ENCODE data around the gene CCNYL1. TPM values are rescaled to one million over a fixed set of nuclear protein-coding genes. Genes with fewer than 3 reads are reported as not detected.
A peak's percentile ranks its signal among the peaks of the same experiment; 100 is the strongest.
"Not testable (repeated sequence)": the region's sequence is repeated elsewhere in the genome, so short reads cannot be mapped to it uniquely, and the experiment has no call there.

The CCNYL1 gene
- total RNA-seq, 1 donor from 2014 or later: 10.2 TPM

DNA sequence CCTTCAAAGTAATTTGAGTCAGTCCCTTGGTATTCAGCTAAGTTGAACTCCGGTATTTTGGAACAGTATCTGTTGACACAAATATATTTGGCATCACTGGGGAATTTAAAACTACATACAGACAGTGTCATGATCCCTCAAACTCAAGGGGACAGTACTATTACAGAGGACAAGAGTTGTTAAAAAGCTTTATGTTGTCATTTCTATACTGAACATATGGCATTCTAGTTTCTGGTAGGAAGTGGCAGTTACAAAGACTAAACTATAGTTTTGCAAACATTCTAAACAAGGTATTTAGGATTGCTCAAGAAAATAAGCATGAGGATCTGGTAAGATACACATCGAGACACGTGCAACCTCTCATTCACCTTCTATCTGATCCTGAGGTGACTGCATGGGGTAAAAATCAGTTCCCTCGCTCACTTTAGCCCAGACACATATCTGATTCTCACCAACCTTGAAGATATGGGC is 16.6 kb upstream of the CCNYL1 start:
- intact Hi-C loops (cut with DNase I): no loop called here
- no peak for DNase-seq (ENCODE audit: missing footprints)
- no peak for ATAC-seq

- DNase-seq (ENCODE audit: missing footprints): no peak
- intact Hi-C loops (cut with DNase I): no loop called here
- ATAC-seq: no peak
Observed at GRCh38 chr2:207695293-207695692, 16.1 kb upstream of the CCNYL1 start.

DNA sequence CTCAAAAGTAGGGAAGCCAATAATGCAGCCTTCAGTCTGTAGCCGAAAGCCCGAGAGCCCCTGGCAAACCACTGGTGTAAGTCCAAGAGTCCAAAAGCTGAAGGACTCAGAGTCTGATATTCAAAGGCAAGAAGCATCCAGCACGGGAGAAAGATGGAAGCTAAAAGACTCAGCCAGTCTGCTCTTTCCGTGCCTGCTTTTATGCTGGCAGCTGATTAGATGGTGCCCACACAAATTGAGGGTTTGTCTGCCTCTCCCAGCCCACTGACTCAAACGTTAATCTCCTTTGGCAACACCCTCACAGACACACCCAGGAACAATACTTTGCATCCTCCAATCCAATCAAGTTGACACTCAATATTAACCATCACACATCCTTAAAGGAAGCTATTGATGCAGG is 14.5 kb upstream of the CCNYL1 start:
- ATAC-seq; DNase-seq (ENCODE audit: missing footprints); intact Hi-C loops (cut with DNase I): not testable (repeated sequence)

DNA sequence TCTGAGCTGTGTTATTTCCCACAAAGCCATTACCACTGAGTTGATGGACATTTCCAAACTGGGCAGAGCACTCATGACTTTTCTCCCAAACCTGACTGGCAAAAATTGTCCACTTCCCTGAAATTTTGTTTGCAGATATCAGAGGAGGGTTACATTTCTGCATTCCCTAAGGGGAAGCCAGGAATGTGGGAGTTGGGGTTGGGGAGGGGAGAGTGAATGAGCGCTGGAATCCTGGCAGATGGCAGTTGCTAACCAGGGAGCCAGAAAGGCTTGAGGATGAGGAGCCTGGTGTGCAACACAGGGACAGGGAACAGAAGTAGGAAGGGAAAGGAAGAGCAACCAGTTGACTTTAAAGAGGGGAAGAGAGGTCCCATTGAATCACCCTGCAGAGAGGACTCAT is 14.0 kb upstream of the CCNYL1 start:
- ATAC-seq (no peak), DNase-seq (ENCODE audit: missing footprints) (no peak)
- intact Hi-C loops (cut with DNase I): no loop called here

- DNase-seq (ENCODE audit: missing footprints): no peak
- ATAC-seq: no peak
- intact Hi-C loops (cut with DNase I): no loop called here
Observed at GRCh38 chr2:207698301-207698700, 13.1 kb upstream of the CCNYL1 start.

DNA sequence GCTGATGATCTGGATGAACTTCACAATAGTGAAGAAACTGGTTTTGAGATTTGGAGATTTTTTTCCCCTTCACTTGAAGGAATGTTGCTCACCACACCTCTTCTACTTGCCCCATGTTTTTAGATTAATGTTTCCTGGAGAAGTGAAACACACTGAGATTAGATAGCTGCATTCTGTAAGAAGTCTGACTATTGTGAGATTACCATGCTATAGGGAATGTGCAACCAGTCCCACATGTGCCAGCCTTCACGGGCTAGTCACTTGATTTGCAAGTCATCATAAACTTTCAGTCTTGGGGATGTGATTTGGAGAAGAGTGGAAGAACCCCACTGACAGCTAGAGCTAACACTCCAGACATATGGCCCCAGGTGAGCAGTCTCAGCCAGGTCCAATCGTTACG is 7.4 kb upstream of the CCNYL1 start:
- DNase-seq (ENCODE audit: missing footprints): no peak

GRCh38 chr2:207704671-207705070 is 6.8 kb upstream of the CCNYL1 start:
- DNase-seq (ENCODE audit: missing footprints) (no peak), ATAC-seq (no peak)
- intact Hi-C loops (cut with DNase I): no loop called here

More for the DNA sequence above, 7.4 kb upstream of the CCNYL1 start:
- intact Hi-C loops (cut with DNase I): no loop called here
- ATAC-seq: no peak

DNA sequence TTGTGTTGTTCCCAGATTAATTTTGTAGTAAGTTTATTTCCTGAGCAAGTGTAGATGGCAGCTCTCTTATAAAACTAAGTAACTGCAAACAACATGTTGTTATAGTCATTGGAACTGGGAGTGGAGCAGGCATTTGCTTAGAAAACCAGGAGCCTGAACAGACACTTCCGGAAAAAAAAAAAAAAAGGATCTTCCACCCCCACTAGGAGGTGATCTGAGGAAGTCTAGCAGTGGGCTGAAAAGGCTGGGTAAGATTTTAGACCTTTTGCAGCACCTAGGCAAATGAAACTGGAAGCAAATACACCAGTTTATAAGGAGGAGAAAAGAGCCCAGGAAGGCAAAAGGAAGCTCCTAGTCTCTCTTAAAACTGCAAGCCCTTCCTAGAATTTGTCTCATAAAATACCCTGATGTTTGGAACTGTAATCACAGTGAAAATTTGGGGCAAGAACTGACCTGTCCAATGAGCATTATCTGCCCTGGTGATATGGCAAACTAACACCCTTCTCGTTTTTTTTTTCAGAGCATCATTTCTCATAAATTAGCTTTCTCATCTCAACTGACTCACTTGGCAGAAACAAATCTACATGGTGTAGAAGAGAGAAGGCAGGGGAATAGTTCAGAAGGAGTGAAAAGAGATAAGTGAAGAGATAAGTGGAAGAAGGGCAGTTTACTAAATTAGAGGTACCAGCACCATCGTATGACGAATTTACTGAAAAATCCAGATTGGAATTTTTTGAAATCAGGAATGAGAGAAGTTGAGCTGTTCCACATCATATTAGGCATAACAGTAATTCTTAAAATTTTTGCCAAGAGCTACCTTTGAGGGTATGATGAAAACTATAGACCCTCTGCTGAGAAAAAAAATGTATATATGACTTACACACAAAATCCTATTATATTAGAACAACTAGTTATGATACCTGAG is 4.2 kb upstream of the CCNYL1 start:
- intact Hi-C loops (cut with DNase I): no loop called here
- DNase-seq (ENCODE audit: missing footprints) (no peak), ATAC-seq (no peak)

DNA sequence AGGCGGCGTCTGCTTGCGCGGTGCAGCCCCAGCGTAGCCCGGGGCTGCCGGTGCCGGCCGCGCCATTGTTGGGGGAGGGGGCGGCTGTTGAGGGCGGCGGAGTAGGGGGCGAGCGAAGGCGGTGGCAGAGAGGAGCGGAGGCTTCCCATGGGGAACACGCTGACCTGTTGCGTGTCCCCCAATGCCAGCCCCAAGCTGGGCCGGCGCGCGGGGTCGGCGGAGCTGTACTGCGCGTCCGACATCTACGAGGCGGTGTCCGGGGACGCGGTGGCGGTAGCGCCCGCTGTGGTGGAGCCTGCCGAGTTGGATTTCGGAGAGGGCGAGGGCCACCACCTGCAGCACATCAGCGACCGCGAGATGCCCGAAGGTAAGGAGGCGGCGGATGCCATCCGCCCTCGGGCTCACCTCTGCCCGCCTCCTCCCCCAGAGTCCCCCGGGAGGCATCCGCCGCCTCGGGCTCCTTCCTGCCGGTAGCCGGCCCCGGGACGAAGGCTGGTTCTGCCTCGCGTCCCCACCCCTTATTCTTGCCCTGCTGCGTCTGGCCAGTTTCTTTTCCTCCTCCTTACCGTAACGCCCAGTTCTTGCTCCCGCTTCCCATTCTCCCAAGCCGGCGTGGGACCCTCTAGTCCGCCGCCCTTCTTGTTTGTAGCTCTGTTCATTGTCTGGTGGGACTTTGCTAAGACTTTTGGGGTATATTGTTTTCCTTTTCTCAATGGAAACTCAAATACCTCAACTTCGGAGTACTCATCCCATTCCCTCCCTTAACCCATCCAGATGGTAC is 500 bp downstream of the CCNYL1 start:
- DNase-seq (ENCODE audit: missing footprints) (peak; percentile 79), ATAC-seq (peak; percentile 12)
- intact Hi-C loops (cut with DNase I): loop anchor here (1.0 to 5.0 kb wide), 2 partner anchors 87 to 185 kb away; partner anchors contain the start of genes CREB1 and METTL21A

- intact Hi-C loops (cut with DNase I): no loop called here
- ATAC-seq (no peak), DNase-seq (ENCODE audit: missing footprints) (no peak)
Observed at GRCh38 chr2:207716056-207716455, 4.6 kb downstream of the CCNYL1 start.

GRCh38 chr2:207718521-207718920 is 7.1 kb downstream of the CCNYL1 start:
- intact Hi-C loops (cut with DNase I): no loop called here

GRCh38 chr2:207719008-207719407 is 7.6 kb downstream of the CCNYL1 start:
- DNase-seq (ENCODE audit: missing footprints) (no peak), ATAC-seq (no peak)
- intact Hi-C loops (cut with DNase I): no loop called here

More at GRCh38 chr2:207718521-207718920, 7.1 kb downstream of the CCNYL1 start:
- ATAC-seq (no peak), DNase-seq (ENCODE audit: missing footprints) (no peak)

GRCh38 chr2:207719655-207720054 is 8.2 kb downstream of the CCNYL1 start:
- intact Hi-C loops (cut with DNase I); DNase-seq (ENCODE audit: missing footprints); ATAC-seq: not testable (repeated sequence)

DNA sequence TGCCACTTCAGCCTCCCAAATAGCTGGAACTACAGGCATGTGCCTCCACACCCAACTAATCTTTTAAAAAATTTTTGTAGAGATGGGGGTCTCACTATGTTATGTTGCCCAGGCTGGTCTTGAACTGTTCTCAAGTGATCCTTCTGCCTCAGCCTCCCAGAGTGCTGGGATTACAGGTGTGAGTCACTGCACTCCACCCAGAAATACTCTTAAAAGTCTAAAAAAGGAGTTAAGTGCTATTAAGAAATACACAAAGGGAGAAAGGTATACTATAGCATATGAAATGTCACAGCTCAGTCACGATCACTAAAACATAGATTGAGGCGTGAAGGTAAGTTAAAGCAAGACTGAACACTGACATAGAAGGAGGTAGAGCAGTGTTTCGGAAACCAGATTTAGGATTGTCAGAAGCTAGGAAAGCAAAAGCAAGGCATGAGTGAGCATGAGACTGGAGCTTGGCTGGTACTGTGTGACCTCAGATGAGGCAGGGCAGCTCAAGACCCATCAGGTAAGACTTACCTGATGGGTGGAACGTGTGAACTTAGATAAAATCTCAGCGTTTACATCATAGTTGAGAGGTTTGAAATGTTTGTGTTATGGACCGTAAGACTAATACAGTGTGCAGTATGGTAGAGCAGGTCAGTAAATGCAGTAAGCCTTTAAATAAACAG is 9.2 kb downstream of the CCNYL1 start:
- intact Hi-C loops (cut with DNase I): no loop called here
- DNase-seq (ENCODE audit: missing footprints) (no peak), ATAC-seq (no peak)

DNA sequence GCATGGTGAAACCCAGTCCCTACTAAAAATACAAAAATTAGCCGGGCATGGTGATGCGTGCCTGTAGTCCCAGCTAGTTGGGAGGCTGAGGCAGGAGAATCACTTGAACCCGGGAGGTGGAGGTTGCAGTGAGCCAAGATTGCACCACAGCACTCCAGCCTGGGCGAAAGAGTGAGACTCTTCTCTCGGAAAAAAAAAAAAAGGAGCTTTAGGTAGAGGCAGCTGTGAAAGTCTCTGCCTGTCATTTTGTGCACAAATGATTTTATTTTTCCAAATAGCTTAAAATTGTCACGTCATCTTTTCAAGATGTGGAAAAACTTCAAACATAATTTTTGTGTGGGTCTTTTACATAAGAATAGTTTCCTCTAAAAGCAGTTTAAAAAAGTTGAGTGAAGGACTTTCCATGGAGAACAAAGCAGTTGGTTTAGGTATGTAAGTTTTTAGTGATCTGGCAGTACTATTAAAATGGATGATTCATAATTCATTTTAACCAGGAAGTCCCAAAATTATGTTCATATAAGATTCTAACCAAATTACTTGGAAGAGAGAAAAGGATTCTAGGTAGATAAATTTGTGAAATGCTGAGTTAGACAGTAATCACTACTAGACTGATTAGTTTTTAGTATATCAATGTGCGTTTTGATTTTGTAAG is 11.5 kb downstream of the CCNYL1 start:
- intact Hi-C loops (cut with DNase I): no loop called here
- ATAC-seq (no peak), DNase-seq (ENCODE audit: missing footprints) (no peak)

DNA sequence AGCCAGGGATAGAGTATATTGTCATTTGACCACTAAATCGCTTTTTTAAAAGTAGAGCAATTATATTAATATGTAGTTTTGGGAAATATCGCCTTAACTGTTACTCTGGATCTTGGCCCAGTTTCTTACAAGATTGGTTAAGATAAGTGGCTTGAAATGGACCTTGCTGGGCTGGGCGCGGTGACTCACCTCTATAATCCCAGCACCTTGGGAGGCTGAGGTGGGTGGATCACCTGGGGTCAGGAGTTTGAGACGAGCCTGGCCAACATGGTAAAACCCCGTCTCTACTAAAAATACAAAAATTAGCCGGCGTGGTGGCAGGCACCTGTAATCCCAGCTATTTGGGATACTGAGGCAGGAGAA is 12.0 kb downstream of the CCNYL1 start:
- ATAC-seq; intact Hi-C loops (cut with DNase I); DNase-seq (ENCODE audit: missing footprints): not testable (repeated sequence)

DNA sequence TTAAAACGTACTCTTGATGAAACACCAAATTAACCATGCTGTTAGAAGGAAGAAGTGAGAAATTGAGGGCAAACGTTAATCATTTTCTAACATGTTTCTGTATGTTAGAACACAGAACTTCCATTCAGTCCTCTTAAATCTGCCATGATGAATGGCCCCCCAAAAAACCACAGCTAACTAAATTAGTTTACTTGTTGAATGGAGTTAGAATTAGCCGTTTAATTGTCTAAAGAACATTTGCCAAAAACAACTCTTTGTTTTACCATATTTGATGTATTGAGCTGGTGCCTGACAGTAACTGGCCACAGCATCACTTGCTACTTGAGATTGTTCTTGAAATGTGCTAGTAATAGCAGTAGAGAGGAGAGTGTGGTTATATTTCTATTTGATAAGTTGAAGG is 12.7 kb downstream of the CCNYL1 start:
- intact Hi-C loops (cut with DNase I): no loop called here
- DNase-seq (ENCODE audit: missing footprints): no peak
- no peak for ATAC-seq

- DNase-seq (ENCODE audit: missing footprints) (no peak), ATAC-seq (no peak)
- intact Hi-C loops (cut with DNase I): no loop called here
Observed at GRCh38 chr2:207725873-207726578, 14.6 kb downstream of the CCNYL1 start.
